ENCODE results near the gene OR2A7. TPM values are rescaled to one million over a fixed set of nuclear protein-coding genes. Genes with fewer than 3 reads are reported as not detected.

Gene OR2A7
- total RNA-seq, 1 donor from 2014 or later: not detected

Other genes starting within 250 kb of the OR2A7 start
- gene OR2A5, start 215.8 kb downstream of the OR2A7 start, total RNA-seq: not detected
- gene OR2A25, start 195.0 kb downstream of the OR2A7 start, total RNA-seq: not detected
- not detected for gene OR2A12, start 178.5 kb downstream of the OR2A7 start, total RNA-seq
- gene OR2A2, start 155.2 kb downstream of the OR2A7 start, total RNA-seq: not detected
- not detected for gene OR2A14, start 141.6 kb downstream of the OR2A7 start, total RNA-seq
- 0.24 TPM for gene CTAGE4, start 81.3 kb downstream of the OR2A7 start, total RNA-seq
- 0.57 TPM for gene ARHGEF35, start 69.0 kb downstream of the OR2A7 start, total RNA-seq
- not detected for gene OR2A42, start 25.2 kb downstream of the OR2A7 start, total RNA-seq
- not detected for gene CTAGE8, start 4.5 kb upstream of the OR2A7 start, total RNA-seq
- gene OR2A1, start 47.6 kb upstream of the OR2A7 start, total RNA-seq: 0.19 TPM
- 0.89 TPM for gene ARHGEF5, start 90.6 kb upstream of the OR2A7 start, total RNA-seq
- gene NOBOX, start 138.9 kb upstream of the OR2A7 start, total RNA-seq: not detected

Data from cardiac septum (tissue), 1 donor.